H1 (cell line): ENCODE results near the gene SEMA3D. TPM values are rescaled to one million over a fixed set of nuclear protein-coding genes. Genes with fewer than 3 reads are reported as not detected.

Experiments used
- CTCF ChIA-PET: fragments of 300-600 bp; sonication (Branson Sonifier 250); formaldehyde crosslinking; loops from one replicate; lab custom pipeline; 2021; ENCODE audit not compliant: partially characterized antibody; lab: Charles Lee
- POLR2A ChIA-PET: fragments of 300-600 bp; sonication (Branson Sonifier 250); formaldehyde crosslinking; loops from one replicate; lab custom pipeline; 2021; ENCODE audit warnings: inconsistent platforms; ENCODE audit not compliant: partially characterized antibody; lab: Charles Lee
- DNase-seq, 2 experiments: peaks; one replicate each; pipeline versions ENCODE4 v3.0.0 to v3.0.0-alpha.2; 2010 to 2022; ENCODE audit warnings: low spot score in 2 of 2, low read depth in 1 of 2, mixed read lengths in 1 of 2
- FAIRE-seq: peaks from 2 replicates; lab custom pipeline; 2011; peaks lifted over from hg19 to GRCh38; lab: Jason Lieb, UNC
- H2AFZ ChIP-seq: 2 replicates; pipeline ENCODE4 v1.8.1; 2012; ENCODE audit warnings: low read length, inconsistent platforms
- H2AK5ac ChIP-seq: 2 replicates; pipeline ENCODE4 v1.6.1; 2013; ENCODE audit warnings: low read depth, low read length
- H2BK120ac ChIP-seq: replicated peaks from 2 replicates; pipeline ENCODE3; 2013; ENCODE audit warnings: low read depth, low read length, inconsistent platforms
- H2BK12ac ChIP-seq: 2 replicates; pipeline ENCODE4 v1.6.1; 2013; ENCODE audit warnings: low read depth, low read length
- H2BK15ac ChIP-seq: 2 replicates; pipeline ENCODE4 v1.6.1; 2013; ENCODE audit warnings: low read length
- H2BK20ac ChIP-seq: 2 replicates; pipeline ENCODE4 v1.6.1; 2013; ENCODE audit warnings: low read length
- H2BK5ac ChIP-seq: 2 replicates; pipeline ENCODE4 v1.6.1; 2013; ENCODE audit warnings: low read depth, low read length
- H3K14ac ChIP-seq: 2 replicates; pipeline ENCODE4 v1.6.1; 2013; ENCODE audit warnings: inconsistent platforms; ENCODE audit not compliant: insufficient read length
- H3K18ac ChIP-seq: 2 replicates; pipeline ENCODE4 v1.6.1; 2013; ENCODE audit warnings: low read length; ENCODE audit errors: extremely low read depth
- H3K23ac ChIP-seq: 2 replicates; pipeline ENCODE4 v1.6.1; 2013; ENCODE audit warnings: inconsistent platforms; ENCODE audit not compliant: insufficient read length
- H3K23me2 ChIP-seq: 2 replicates; pipeline ENCODE4 v1.6.1; 2013; ENCODE audit warnings: low read depth, low read length
- H3K27ac ChIP-seq: 2 replicates; pipeline ENCODE4 v1.6.1; 2011; ENCODE audit warnings: low read depth, low read length, inconsistent platforms
- H3K27me3 ChIP-seq, 4 experiments: replicated peaks in 1 of 4; 1 replicate in 1 of 4; 2 replicates in 3 of 4; pipeline versions ENCODE4 v1.6.1 to v1.8.1; 2011 to 2013; ENCODE audit warnings: low read length in 3 of 4, mild to moderate bottlenecking in 3 of 4, inconsistent platforms in 2 of 4, mixed read lengths in 2 of 4, moderate library complexity in 1 of 4; ENCODE audit not compliant: control insufficient read depth in 3 of 4, insufficient read depth in 3 of 4; ENCODE audit errors: extremely low read depth in 1 of 4
- H3K36me3 ChIP-seq, 4 experiments: 2 replicates each; pipeline versions ENCODE4 v1.6.1 to v1.8.1; 2011 to 2013; ENCODE audit warnings: mild to moderate bottlenecking in 4 of 4, low read length in 3 of 4, moderate library complexity in 2 of 4, control low read depth in 1 of 4, inconsistent platforms in 1 of 4; ENCODE audit not compliant: insufficient read depth in 4 of 4, control insufficient read depth in 2 of 4
- H3K4ac ChIP-seq: replicated peaks from 2 replicates; pipeline ENCODE3; 2013; ENCODE audit warnings: low read length, low read depth, mixed read lengths, inconsistent platforms; ENCODE audit not compliant: insufficient read length
- H3K4me1 ChIP-seq, 4 experiments: replicated peaks in 1 of 4; 1 replicate in 1 of 4; 2 replicates in 3 of 4; pipeline versions ENCODE4 v1.6.1 to v1.8.1; 2011 to 2013; ENCODE audit warnings: low read length in 3 of 4, inconsistent platforms in 2 of 4, mixed read lengths in 1 of 4; ENCODE audit not compliant: insufficient read depth in 4 of 4, control insufficient read depth in 3 of 4
- H3K4me2 ChIP-seq, 2 experiments: 2 replicates each; pipeline versions ENCODE4 v1.6.1 to v1.8.1; 2011 to 2013; ENCODE audit warnings: low read depth in 2 of 2, low read length in 2 of 2, control low read depth in 1 of 2, inconsistent platforms in 1 of 2, mild to moderate bottlenecking in 1 of 2; ENCODE audit not compliant: insufficient read depth in 1 of 2
- H3K4me3 ChIP-seq, 4 experiments: fragments of 200-600, 300-600 bp in 1 of 4; sonication (generic), shearing (Covaris generic), sonication (Bioruptor Twin) in 1 of 4; 2 replicates each; pipeline versions ENCODE4 v1.5.1 to v1.8.1; 2011 to 2016; ENCODE audit warnings: low read length in 4 of 4, low read depth in 3 of 4, control low read depth in 2 of 4, inconsistent platforms in 2 of 4, mild to moderate bottlenecking in 2 of 4, mixed read lengths in 1 of 4, moderate library complexity in 1 of 4; ENCODE audit not compliant: insufficient read depth in 2 of 4; ENCODE audit errors: extremely low read depth in 1 of 4
- H3K56ac ChIP-seq: replicated peaks from 2 replicates; pipeline ENCODE3; 2013; ENCODE audit warnings: low read depth, mild to moderate bottlenecking, mixed read lengths, low read length, inconsistent platforms; ENCODE audit not compliant: insufficient read length
- H3K79me1 ChIP-seq: 2 replicates; pipeline ENCODE4 v1.6.1; 2013; ENCODE audit warnings: low read depth, low read length, control low read depth
- H3K79me2 ChIP-seq, 2 experiments: 2 replicates each; pipeline versions ENCODE4 v1.6.1 to v1.8.1; 2012 to 2013; ENCODE audit warnings: low read length in 2 of 2, mild to moderate bottlenecking in 2 of 2, inconsistent platforms in 1 of 2; ENCODE audit not compliant: insufficient read depth in 2 of 2, control insufficient read depth in 1 of 2
- H3K9ac ChIP-seq, 4 experiments: replicated peaks in 1 of 4; 1 replicate in 1 of 4; 2 replicates in 3 of 4; pipeline versions ENCODE4 v1.6.1 to v1.8.1; 2011 to 2013; ENCODE audit warnings: low read depth in 3 of 4, low read length in 3 of 4, control low read depth in 2 of 4, mild to moderate bottlenecking in 2 of 4, moderate library complexity in 2 of 4, inconsistent platforms in 1 of 4; ENCODE audit errors: extremely low read depth in 1 of 4
- H3K9me3 ChIP-seq, 2 experiments: 2 replicates each; pipeline versions ENCODE4 v1.6.1 to v1.8.1; 2012 to 2013; ENCODE audit warnings: mild to moderate bottlenecking in 2 of 2, moderate library complexity in 2 of 2, control low read depth in 1 of 2, inconsistent platforms in 1 of 2, low read depth in 1 of 2, low read length in 1 of 2, mixed read lengths in 1 of 2; ENCODE audit not compliant: insufficient read depth in 2 of 2
- H4K20me1 ChIP-seq, 2 experiments: replicated peaks in 1 of 2; 2 replicates each; pipeline versions ENCODE3 to v1.8.1; 2011 to 2013; ENCODE audit warnings: inconsistent platforms in 2 of 2, low read length in 2 of 2, mild to moderate bottlenecking in 1 of 2; ENCODE audit not compliant: insufficient read depth in 2 of 2, control insufficient read depth in 1 of 2
- H4K5ac ChIP-seq: 2 replicates; pipeline ENCODE4 v1.6.1; 2013; ENCODE audit warnings: low read length, low read depth, mixed read lengths, inconsistent platforms; ENCODE audit not compliant: insufficient read length
- H4K8ac ChIP-seq: 2 replicates; pipeline ENCODE4 v1.8.0; 2013; ENCODE audit warnings: mild to moderate bottlenecking, moderate library complexity, low read length, inconsistent platforms; ENCODE audit not compliant: insufficient read depth; ENCODE audit errors: extremely low read depth
- H4K91ac ChIP-seq: replicated peaks from 2 replicates; pipeline ENCODE3; 2013; ENCODE audit warnings: low read length, mixed read lengths, inconsistent platforms; ENCODE audit not compliant: insufficient read length
- BRCA1 ChIP-seq: IDR thresholded peaks from 2 replicates; pipeline ENCODE4 v1.6.1; 2012; ENCODE audit warnings: low read depth, low read length, improper control_type of control experiment
- CTBP2 ChIP-seq: IDR thresholded peaks from 2 replicates; pipeline ENCODE4 v1.7.0; 2011; ENCODE audit warnings: borderline replicate concordance, mild to moderate bottlenecking, moderate library complexity, mixed read lengths, low read length; ENCODE audit not compliant: insufficient read depth, insufficient read length
- EZH2 ChIP-seq: fragments of 200-600 bp; sonication (generic); IDR thresholded peaks from 2 replicates; pipeline ENCODE4 v1.7.1; 2012; ENCODE audit warnings: low read depth, mild to moderate bottlenecking, moderate library complexity, low read length, inconsistent platforms; ENCODE audit not compliant: severe bottlenecking
- GTF2F1 ChIP-seq: IDR thresholded peaks from 2 replicates; pipeline ENCODE4 v1.6.1; 2012; ENCODE audit warnings: low read depth, low read length, improper control_type of control experiment, borderline replicate concordance
- JUN ChIP-seq: IDR thresholded peaks from 2 replicates; pipeline ENCODE4 v1.6.1; 2011; ENCODE audit warnings: low read depth, mild to moderate bottlenecking, improper control_type of control experiment, low read length
- SIX5 ChIP-seq: IDR thresholded peaks from 2 replicates; pipeline ENCODE4 v1.6.1; 2011; ENCODE audit warnings: mild to moderate bottlenecking, low read depth, low read length
- whole genome bisulfite sequencing, 2 experiments: shearing (Covaris generic) in 1 of 2; methylation state at CpG; one replicate each; pipeline versions ENCODE4 v1.1.6 to v1.1.7; 2013 to 2015; ENCODE audit warnings: low lambda C conversion rate in 2 of 2, mixed read lengths in 2 of 2, inconsistent platforms in 1 of 2, low coverage in 1 of 2, missing lambda C conversion rate in 1 of 2; ENCODE audit not compliant: insufficient replicate concordance in 2 of 2, insufficient coverage in 1 of 2, insufficient read length in 1 of 2; ENCODE audit errors: extremely low coverage in 1 of 2, missing lambda C conversion rate in 1 of 2; 5-methylcytosine and 5-hydroxymethylcytosine counted together
- polyA plus RNA-seq, 7 experiments: library from polyadenylated mRNA; depleted of rRNA in 3 of 7; stranded (reverse) in 5 of 7; unstranded in 2 of 7; fragments of >200 nt in 5 of 7; fragments of 200-250 nt in 2 of 7; gene quantifications; 1 replicate in 5 of 7; 2 replicates in 1 of 7; 4 replicates in 1 of 7; pipeline versions ENCODE4 v1.2.1 to v1.2.3, GENCODE V29; 2011 to 2013; ENCODE audit warnings: missing spikeins in 2 of 7, mixed read lengths in 2 of 7
- total RNA-seq: library from RNA; stranded (reverse); fragmentation: NEBNext Ultra II Directional; extraction: Animal tissue kit (Norgen Biotek cat#: 25700); gene quantifications from 2 replicates; pipeline ENCODE4 v1.2.1, GENCODE V29; 2021
- TF ChIP-seq, protein P1 (sequence below): IDR thresholded peaks from 2 replicates; pipeline ENCODE4 v1.6.1; 2011; ENCODE audit warnings: low read length, improper control_type of control experiment

The SEMA3D gene
- total and polyA plus RNA-seq, 2 of the 8 experiments (the other 6 are each of a cell fraction or from before 2014, with no cell fraction given), result 1.6 to 3.5 TPM

DNA sequence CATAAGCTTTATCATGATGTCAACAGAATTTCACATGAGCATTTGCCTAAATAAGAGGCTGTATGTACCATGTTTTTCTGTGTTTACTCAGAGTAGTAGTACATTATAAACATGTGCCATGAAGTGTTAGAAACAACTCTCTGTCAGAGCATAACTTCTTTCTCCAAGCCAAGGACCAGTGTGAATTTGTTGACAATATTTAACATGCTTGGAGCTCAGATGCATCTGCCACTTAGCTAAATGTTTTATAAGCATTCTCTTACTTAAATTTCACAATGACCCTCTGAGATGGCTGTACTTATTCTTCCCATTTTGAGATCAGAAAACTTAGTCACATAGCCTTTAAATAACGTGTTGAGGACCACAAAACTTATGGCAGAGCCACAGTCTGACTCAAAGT is 105.0 kb downstream of the SEMA3D start:
- no peak overlapping the region for H3K23ac ChIP-seq
- no peak overlapping the region for H3K4me3 ChIP-seq
- CTCF ChIA-PET, result interaction anchor here (1.0 kb wide), 2 partner anchors 26 to 40 kb away, joined by 3 read pairs; no protein-coding TSS in a partner anchor
- H3K27ac ChIP-seq, result no peak overlapping the region
- FAIRE-seq, result no peak
- H3K9ac ChIP-seq, result no peak overlapping the region
- H3K27me3 ChIP-seq, result no peaks in the 10 kb centered on the region
- H3K36me3 ChIP-seq, result no peaks in the 10 kb centered on the region
- no peaks in the 10 kb centered on the region for H3K4me1 ChIP-seq
- no peaks in the 10 kb centered on the region; the same call in 1 of the 2 replicates for H3K23me2 ChIP-seq
- no peak for DNase-seq
- H3K14ac ChIP-seq, result no peak overlapping the region
- H3K79me1 ChIP-seq, result no peaks in the 10 kb centered on the region
- H4K5ac ChIP-seq, result no peak overlapping the region
- no peak overlapping the region for H3K56ac ChIP-seq
- H2AFZ ChIP-seq, result no peak overlapping the region
- no peak overlapping the region for H2BK12ac ChIP-seq
- no peak overlapping the region for H2BK20ac ChIP-seq
- H3K18ac ChIP-seq, result no peak overlapping the region
- POLR2A ChIA-PET, result no interaction called here
- H2BK5ac ChIP-seq, result no peak overlapping the region
- TF ChIP-seq, protein P1, sequence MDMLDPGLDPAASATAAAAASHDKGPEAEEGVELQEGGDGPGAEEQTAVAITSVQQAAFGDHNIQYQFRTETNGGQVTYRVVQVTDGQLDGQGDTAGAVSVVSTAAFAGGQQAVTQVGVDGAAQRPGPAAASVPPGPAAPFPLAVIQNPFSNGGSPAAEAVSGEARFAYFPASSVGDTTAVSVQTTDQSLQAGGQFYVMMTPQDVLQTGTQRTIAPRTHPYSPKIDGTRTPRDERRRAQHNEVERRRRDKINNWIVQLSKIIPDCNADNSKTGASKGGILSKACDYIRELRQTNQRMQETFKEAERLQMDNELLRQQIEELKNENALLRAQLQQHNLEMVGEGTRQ, result no peak
- no peak for TF ChIP-seq GTF2F1
- no peak for TF ChIP-seq CTBP2
- no peak for TF ChIP-seq SIX5
- TF ChIP-seq EZH2, result no peak
- no peak for TF ChIP-seq BRCA1
- no peak for TF ChIP-seq JUN
- H3K4ac ChIP-seq, result no peak overlapping the region
- H3K79me2 ChIP-seq, result no peaks in the 10 kb centered on the region
- H2BK120ac ChIP-seq, result no peak overlapping the region
- H2AK5ac ChIP-seq, result no peak overlapping the region
- H4K20me1 ChIP-seq, result no peaks in the 10 kb centered on the region
- H4K91ac ChIP-seq, result no peak overlapping the region
- H4K8ac ChIP-seq, result no peak overlapping the region
- WGBS, 2 experiments, result 86% methylated on average over 1 of the region's 1 CpG; no CpG with 5 or more reads in 1 of the 2 experiments
- no peaks in the 10 kb centered on the region for H3K9me3 ChIP-seq
- no peak overlapping the region for H2BK15ac ChIP-seq
- no peak overlapping the region for H3K4me2 ChIP-seq
